Uterus (tissue), 2 donors: ENCODE measurements around the gene SCLY.

Experiments used
- CTCF ChIP-seq, 4 experiments: fragments of 200-600 bp in 2 of 4; fragments of 450-650 bp in 2 of 4; sonication (generic) in 2 of 4; IDR thresholded peaks; one replicate each; pipeline ENCODE4 v1.5.1; 2016 to 2019; ENCODE audit warnings: antibody characterized with exemption in 4 of 4, mild to moderate bottlenecking in 2 of 4, moderate library complexity in 1 of 4
- POLR2A ChIP-seq, 2 donors: fragments of 450-650 bp; IDR thresholded peaks; one replicate each; pipeline ENCODE4 v1.6.1; 2016; ENCODE audit warnings: antibody characterized with exemption in 2 of 2, mild to moderate bottlenecking in 1 of 2, moderate library complexity in 1 of 2

GRCh38 chr2:238135601-238136150, 74.9 kb downstream of the SCLY start:
- TF ChIP-seq CTCF (IDR thresholded peaks at IDR 0.05): no peak
- no peak for TF ChIP-seq POLR2A (IDR thresholded peaks at IDR 0.05)
